GM21367 (cell line): ENCODE data around the gene GRIK1.

Experiments used
- ATAC-seq: cut with Tn5 transposase; IDR thresholded peaks from one replicate; pipeline ENCODE4 v1.9.1; 2021; ENCODE audit not compliant: unreplicated experiment

The GRIK1 gene

DNA sequence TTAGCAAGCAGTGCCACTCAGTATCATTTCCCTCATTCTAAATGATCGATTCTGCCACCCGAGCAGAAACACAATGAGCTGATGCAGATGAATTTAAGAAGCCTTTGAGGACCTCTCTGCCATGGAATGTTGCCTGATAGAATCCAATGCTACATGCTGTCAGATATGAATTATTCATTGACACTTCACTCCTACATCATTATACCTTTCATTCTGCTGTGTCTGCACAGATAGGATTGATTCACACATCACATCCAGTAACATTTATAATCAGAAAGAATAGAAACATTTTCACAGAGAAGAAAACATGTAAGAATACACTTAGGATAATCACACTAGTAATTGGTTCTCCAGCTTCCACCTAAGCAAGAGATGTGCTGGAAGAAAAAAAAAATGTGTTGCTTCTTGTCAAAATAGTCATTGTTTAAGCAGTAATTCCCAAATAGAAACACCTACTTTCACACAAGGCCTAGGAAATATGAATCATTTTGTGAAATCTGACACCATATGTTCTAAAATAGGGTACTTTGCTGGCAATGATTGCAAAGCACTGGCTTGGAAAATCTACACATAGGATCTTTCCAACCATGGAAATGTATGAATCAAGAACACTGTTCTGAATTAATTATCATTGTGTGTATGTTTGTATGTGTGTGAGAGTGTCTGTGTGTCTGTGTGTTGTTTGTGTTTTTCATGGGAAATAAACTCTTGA lies 110.1 kb downstream of the GRIK1 start:
- no peak for ATAC-seq

DNA sequence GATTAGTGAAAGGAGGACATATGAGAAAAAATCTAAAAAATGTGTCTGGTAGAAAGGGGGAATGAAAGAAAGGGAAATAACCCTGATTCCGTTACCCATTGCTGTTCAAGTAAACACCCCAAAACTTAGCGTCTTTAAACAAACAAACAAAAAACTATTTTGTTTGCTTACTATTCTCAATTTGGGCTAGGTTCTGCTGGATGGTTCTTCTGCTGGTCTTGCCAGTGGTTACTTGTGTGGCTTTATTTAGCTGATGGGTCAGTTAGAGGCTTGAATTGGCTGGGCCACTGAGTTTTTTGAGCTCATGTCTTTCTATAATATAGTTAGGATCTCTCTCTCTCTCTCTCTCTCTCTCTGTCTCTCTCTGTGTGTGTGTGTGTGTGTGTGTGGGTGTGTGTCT lies 112.1 kb downstream of the GRIK1 start:
- ATAC-seq = no peak

DNA sequence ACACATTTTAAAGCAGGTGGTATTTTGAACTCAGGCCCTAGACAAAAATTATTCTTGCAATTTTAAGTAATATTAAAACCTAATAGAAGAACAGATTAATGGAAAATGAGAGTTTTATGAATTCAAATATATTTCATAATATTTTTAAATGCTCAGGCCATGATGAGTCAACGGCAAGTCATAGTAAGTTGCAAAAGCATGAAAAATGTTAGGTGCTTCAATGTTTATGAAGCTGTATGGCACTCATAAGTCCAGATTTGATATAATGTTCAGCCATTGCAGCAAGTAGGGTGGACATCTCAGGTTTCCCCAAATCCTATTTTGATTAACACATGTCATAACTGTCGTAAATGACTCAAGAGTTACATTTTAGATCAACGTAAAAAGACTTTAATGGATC lies 112.6 kb downstream of the GRIK1 start:
- ATAC-seq = no peak

DNA sequence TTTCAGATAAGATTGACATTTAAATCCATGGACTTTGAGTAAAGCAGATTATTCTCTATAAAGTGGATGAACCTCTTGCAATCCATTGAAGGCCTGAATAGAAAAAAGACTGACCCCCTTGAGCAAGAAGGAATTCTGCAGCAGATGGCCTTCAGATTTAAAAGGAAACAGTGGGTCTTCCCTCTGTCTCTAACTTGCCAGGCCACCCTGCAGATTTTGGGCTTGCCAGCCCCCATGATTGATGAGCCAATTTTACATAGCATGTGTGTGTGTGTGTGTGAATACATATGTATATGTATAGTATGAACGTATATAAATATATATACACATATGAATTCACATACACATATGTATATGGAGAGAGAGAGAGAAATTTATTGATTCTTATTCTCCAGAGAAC lies 113.4 kb downstream of the GRIK1 start:
- no peak for ATAC-seq

DNA sequence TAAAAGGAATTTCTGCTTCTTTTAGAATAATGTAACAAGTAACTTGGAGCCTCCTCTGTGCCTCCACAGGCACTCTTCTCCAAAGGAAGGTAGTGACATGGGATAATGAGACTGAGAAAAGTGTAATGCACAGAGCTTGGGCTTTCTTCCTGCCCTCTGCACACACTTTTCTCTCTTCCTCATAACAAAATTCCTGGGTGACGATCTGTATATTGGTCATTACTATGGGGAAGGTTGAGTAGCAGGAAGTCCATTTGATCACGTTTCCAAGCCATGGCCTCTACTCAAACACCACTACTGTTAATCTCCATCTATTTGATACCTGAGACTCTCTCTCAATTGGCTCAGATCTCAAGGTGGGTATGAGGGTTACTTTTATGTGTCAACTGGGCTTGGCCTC lies 113.9 kb downstream of the GRIK1 start:
- ATAC-seq = no peak

- no peak for ATAC-seq
Observed at GRCh38 chr21:29825345-29825744, 114.5 kb downstream of the GRIK1 start.

- no peak for ATAC-seq
Observed at GRCh38 chr21:29822064-29822463, 117.7 kb downstream of the GRIK1 start.

- no peak for ATAC-seq
Observed at GRCh38 chr21:29821230-29821629, 118.6 kb downstream of the GRIK1 start.

- no peak for ATAC-seq
Observed at GRCh38 chr21:29819675-29820326, 120.0 kb downstream of the GRIK1 start.

- ATAC-seq = no peak
Observed at GRCh38 chr21:29818383-29818921, 121.3 kb downstream of the GRIK1 start.

DNA sequence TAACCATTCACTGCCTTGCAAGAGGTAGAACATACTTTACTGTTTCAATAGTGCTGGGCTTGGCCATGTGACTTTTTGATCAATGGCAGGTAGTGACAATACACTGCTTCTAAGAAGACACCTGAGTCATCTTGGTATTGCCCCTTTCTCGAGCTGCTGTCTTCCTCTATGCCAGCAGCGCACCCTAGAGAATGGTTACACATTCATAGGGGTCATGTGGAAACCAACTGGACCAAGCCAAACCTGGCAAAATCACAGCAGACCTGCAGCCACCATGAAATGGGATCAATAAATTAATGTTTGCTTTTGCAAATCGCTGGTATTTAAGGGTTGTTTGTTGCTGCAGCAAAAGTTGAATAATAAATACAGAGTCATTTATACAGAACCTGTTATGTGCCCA lies 122.3 kb downstream of the GRIK1 start:
- no peak for ATAC-seq

DNA sequence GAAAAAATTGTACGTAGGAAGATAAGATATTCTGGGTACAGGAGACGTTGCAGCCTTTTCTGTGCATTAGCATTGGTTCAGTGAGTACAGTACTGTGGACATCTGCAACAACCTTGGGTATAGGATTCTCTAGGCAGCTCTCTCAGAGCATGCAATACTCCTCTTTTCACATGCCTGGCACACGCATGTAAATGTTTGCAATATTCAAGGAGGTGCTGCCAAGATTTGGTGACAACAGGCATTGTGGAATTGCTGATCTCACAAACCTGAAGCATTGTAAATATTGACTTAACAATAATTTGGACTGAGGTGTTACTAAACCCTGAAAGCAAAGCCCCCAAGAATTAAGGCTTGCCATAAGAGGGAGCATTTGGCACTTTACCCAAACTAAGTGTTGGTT lies 126.8 kb downstream of the GRIK1 start:
- ATAC-seq = no peak

DNA sequence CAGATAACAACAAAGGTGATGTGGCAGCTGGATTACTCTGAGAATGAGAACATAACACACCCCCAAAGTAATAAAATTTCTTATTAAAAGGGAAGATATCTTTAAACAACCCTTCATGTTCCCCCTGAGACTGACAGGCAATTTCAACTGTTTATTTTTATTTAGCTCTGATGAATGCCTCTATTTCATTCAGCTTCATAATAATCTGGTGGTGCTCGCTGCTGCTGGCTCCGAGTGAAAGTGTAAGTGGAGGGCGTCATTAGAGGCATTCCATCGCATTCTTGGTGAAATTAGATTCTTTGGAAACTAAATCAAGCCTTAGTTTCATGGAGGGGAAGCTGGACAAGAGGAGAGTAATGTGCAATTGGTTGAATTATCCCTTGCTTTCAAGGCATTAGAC lies 128.9 kb downstream of the GRIK1 start:
- ATAC-seq = no peak

GRCh38 chr21:29808153-29808552 lies 131.6 kb downstream of the GRIK1 start:
- no peak for ATAC-seq

- no peak for ATAC-seq
Observed at GRCh38 chr21:29805105-29805504, 134.7 kb downstream of the GRIK1 start.

- ATAC-seq = no peak
Observed at GRCh38 chr21:29803191-29803590, 136.6 kb downstream of the GRIK1 start.

GRCh38 chr21:29801122-29801521 lies 138.7 kb downstream of the GRIK1 start:
- ATAC-seq = no peak

DNA sequence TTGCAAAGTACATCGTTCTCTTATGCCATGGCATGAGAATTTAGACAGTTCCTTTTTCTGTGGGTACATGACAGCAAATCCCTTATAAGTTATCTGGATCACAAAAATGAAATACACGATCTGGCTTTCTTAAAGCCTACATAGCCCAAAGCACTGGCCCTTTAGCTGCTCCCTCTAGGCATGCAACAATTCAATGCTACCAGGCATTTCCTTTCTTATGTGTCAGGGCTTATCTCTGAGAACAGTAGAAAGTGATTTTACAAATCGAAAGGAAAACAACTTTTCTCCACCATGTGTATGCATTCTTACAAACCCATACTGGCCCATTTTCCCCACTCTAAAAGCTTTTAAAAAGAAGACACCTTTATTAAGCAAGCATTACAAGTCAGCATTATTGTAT lies 139.7 kb downstream of the GRIK1 start:
- no peak for ATAC-seq

GRCh38 chr21:29798840-29799239 lies 141.0 kb downstream of the GRIK1 start:
- ATAC-seq = no peak

DNA sequence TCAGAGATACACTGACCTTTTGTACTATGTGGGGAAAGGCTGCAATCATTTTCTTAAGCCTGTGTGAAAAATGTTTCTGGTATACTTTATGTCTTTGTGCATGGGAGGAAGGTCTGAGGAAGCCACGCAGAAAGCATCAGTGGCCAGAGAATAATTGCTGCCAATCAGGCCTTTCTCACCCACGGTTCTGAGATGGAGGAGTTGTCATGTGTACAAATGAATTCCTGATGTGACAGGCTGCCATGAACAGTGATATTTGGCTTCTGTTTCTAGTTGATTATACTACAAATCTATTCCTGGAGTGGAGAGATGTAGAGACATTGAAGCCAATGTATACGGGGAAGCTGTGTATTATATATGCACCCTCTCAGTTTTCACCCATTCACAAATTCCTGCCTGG lies 142.6 kb downstream of the GRIK1 start:
- ATAC-seq = no peak

GRCh38 chr21:29793712-29794111 lies 146.1 kb downstream of the GRIK1 start:
- ATAC-seq = no peak

DNA sequence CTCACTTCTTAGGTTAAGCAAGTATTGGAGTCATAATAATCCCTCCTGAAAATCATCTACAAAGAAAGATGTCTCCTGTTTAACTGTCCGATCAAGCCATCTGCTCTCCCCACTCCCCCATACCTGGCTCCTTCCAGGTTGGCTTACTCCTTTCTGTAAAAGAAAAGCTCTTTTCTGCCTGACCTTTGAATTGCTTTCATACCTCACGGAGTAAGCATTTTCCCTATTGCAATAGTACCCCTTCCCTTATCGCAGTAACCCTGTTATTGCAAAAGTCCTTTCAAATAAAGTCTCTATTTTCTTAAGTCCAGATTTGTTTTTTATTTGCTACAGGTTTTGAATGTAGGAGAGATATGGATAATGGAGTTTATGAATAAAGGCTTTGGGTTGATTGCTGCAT lies 150.4 kb downstream of the GRIK1 start:
- ATAC-seq = no peak

DNA sequence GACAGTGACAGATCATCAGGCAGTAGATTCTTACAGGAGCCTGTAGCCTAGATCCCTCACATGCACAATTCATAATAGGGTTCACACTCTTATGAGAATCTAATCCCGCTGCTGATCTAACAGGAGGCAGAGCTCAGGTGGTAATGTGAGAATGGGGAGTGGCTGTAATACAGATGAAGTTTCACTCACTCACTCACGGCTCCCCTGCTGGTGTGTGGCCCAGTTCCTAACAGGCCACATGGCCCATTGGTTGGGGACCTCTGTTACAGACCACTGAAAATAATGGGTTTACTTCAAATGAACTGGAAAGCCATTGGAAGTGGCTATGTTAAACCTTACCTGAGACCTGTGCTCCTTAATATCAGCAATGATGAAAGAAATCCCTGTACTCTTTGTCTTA lies 151.0 kb downstream of the GRIK1 start:
- no peak for ATAC-seq
